Liver (tissue), 9 donors: ENCODE results near the gene PLIN1. TPM values are rescaled to one million over a fixed set of nuclear protein-coding genes. Genes with fewer than 3 reads are reported as not detected.
A peak's percentile ranks its signal among the peaks of the same experiment; 100 is the strongest.

Experiments
- DNase-seq: peaks from one replicate; pipeline ENCODE4 v3.0.0-alpha.2; 2017; ENCODE audit warnings: low spot score
- H3K27ac ChIP-seq, 2 donors: one replicate each; pipeline ENCODE4 v1.7.0; 2013; ENCODE audit warnings: inconsistent platforms in 2 of 2, low read length in 2 of 2, control low read depth in 1 of 2, low read depth in 1 of 2, mild to moderate bottlenecking in 1 of 2
- H3K27me3 ChIP-seq, 4 donors: one replicate each; pipeline versions ENCODE4 v1.6.1 to v1.7.0; 2013; ENCODE audit warnings: low read length in 3 of 4, inconsistent platforms in 1 of 4, mild to moderate bottlenecking in 1 of 4, moderate library complexity in 1 of 4; ENCODE audit not compliant: control insufficient read depth in 4 of 4, insufficient read depth in 4 of 4
- H3K36me3 ChIP-seq, 4 donors: one replicate each; pipeline versions ENCODE4 v1.6.1 to v1.7.0; 2013; ENCODE audit warnings: low read length in 3 of 4, mild to moderate bottlenecking in 3 of 4, low read depth in 1 of 4, moderate library complexity in 1 of 4; ENCODE audit not compliant: control insufficient read depth in 4 of 4, insufficient read depth in 3 of 4
- H3K4me1 ChIP-seq, 4 donors: one replicate each; pipeline versions ENCODE4 v1.6.1 to v1.7.0; 2013; ENCODE audit warnings: low read length in 3 of 4, mild to moderate bottlenecking in 3 of 4, moderate library complexity in 1 of 4; ENCODE audit not compliant: control insufficient read depth in 4 of 4, insufficient read depth in 4 of 4
- H3K4me3 ChIP-seq, 3 donors: one replicate each; pipeline versions ENCODE4 v1.6.1 to v1.7.0; 2013; ENCODE audit warnings: low read length in 3 of 3, control low read depth in 1 of 3, low read depth in 1 of 3, mild to moderate bottlenecking in 1 of 3
- H3K9ac ChIP-seq, 2 donors: one replicate each; pipeline ENCODE4 v1.7.0; 2013; ENCODE audit warnings: low read length in 2 of 2, mild to moderate bottlenecking in 2 of 2, moderate library complexity in 2 of 2, control low read depth in 1 of 2, low read depth in 1 of 2
- H3K9me3 ChIP-seq, 4 donors: one replicate each; pipeline versions ENCODE4 v1.6.1 to v1.7.0; 2013; ENCODE audit warnings: low read length in 3 of 4; ENCODE audit not compliant: control insufficient read depth in 4 of 4
- EGR1 ChIP-seq, 2 donors: IDR thresholded peaks; 2 replicates each; pipeline ENCODE4 v1.6.1; 2016 to 2018; ENCODE audit warnings: antibody characterized with exemption in 2 of 2, low read depth in 2 of 2
- FOXA1 ChIP-seq: IDR thresholded peaks from 2 replicates; pipeline ENCODE4 v1.6.1; 2016; ENCODE audit warnings: antibody characterized with exemption
- FOXA2 ChIP-seq: IDR thresholded peaks from 2 replicates; pipeline ENCODE4 v1.6.1; 2016; ENCODE audit warnings: antibody characterized with exemption
- GABPA ChIP-seq, 2 donors: IDR thresholded peaks in 1 of 2; conservative IDR thresholded peaks in 1 of 2; 2 replicates each; pipeline ENCODE4 v1.6.1; 2016; ENCODE audit warnings: antibody characterized with exemption in 2 of 2, mild to moderate bottlenecking in 1 of 2, moderate library complexity in 1 of 2
- MAX ChIP-seq: IDR thresholded peaks from 2 replicates; pipeline ENCODE4 v1.6.1; 2016; ENCODE audit warnings: antibody characterized with exemption
- NR2F2 ChIP-seq: IDR thresholded peaks from 2 replicates; pipeline ENCODE4 v1.6.1; 2016; ENCODE audit warnings: antibody characterized with exemption
- RAD21 ChIP-seq, 2 donors: IDR thresholded peaks; 2 replicates each; pipeline ENCODE4 v1.6.1; 2016; ENCODE audit warnings: antibody characterized with exemption in 2 of 2, mild to moderate bottlenecking in 2 of 2
- RXRA ChIP-seq, 2 donors: IDR thresholded peaks; 2 replicates each; pipeline ENCODE4 v1.6.1; 2017 to 2018; ENCODE audit warnings: antibody characterized with exemption in 2 of 2, mild to moderate bottlenecking in 1 of 2
- SP1 ChIP-seq: IDR thresholded peaks from 2 replicates; pipeline ENCODE4 v1.6.1; 2018; ENCODE audit warnings: antibody characterized with exemption, mild to moderate bottlenecking
- WGBS: extraction: QIAGEN DNeasy Blood & Tissue Kit; methylation state at CpG from one replicate; pipeline ENCODE4 v1.1.7; 2013; 5-methylcytosine and 5-hydroxymethylcytosine counted together
- polyA plus RNA-seq, 2 donors: library from polyadenylated mRNA; stranded (reverse) in 1 of 2; unstranded in 1 of 2; fragments of 200-250 nt in 1 of 2; fragments of >200 nt in 1 of 2; fragmentation: Nextera tagmentation in 1 of 2; extraction: Ambion mirVana in 1 of 2; gene quantifications; one replicate each; pipeline versions ENCODE4 v1.2.1 to v1.2.3, GENCODE V29; 2013 to 2015
- total RNA-seq, 2 donors: library from RNA; depleted of rRNA; stranded (reverse); fragments of >200 nt; gene quantifications; one replicate each; pipeline ENCODE4 v1.2.3, GENCODE V29; 2014
- TF ChIP-seq, protein P1 (sequence below): IDR thresholded peaks from 2 replicates; pipeline ENCODE4 v1.6.1; 2016; ENCODE audit warnings: antibody characterized with exemption, mild to moderate bottlenecking
- TF ChIP-seq, protein P2 (sequence below): fragments of 150-350 bp; IDR thresholded peaks from 2 replicates; pipeline ENCODE4 v1.5.1; 2017; ENCODE audit warnings: improper control_type of control experiment, low read depth, low read length; ENCODE audit not compliant: missing input control
- TF ChIP-seq, protein P3 (sequence below): IDR thresholded peaks from 2 replicates; pipeline ENCODE4 v1.6.1; 2016; ENCODE audit warnings: antibody characterized with exemption
- TF ChIP-seq, protein P4 (sequence below): IDR thresholded peaks from 2 replicates; pipeline ENCODE4 v1.6.1; 2016; ENCODE audit warnings: antibody characterized with exemption
- donor health status: healthy.
- donor health status: healthy.
- donor health status: healthy.
- donor health status: healthy.
- donor health status: healthy.

PLIN1 gene
- total and polyA plus RNA-seq, 4 donors, result 10.2 to 46.0 (median 13.3) TPM

- peak; percentile 24 for DNase-seq
Observed at GRCh38 chr15:89633585-89633984, 45.6 kb downstream of the PLIN1 start.

DNA sequence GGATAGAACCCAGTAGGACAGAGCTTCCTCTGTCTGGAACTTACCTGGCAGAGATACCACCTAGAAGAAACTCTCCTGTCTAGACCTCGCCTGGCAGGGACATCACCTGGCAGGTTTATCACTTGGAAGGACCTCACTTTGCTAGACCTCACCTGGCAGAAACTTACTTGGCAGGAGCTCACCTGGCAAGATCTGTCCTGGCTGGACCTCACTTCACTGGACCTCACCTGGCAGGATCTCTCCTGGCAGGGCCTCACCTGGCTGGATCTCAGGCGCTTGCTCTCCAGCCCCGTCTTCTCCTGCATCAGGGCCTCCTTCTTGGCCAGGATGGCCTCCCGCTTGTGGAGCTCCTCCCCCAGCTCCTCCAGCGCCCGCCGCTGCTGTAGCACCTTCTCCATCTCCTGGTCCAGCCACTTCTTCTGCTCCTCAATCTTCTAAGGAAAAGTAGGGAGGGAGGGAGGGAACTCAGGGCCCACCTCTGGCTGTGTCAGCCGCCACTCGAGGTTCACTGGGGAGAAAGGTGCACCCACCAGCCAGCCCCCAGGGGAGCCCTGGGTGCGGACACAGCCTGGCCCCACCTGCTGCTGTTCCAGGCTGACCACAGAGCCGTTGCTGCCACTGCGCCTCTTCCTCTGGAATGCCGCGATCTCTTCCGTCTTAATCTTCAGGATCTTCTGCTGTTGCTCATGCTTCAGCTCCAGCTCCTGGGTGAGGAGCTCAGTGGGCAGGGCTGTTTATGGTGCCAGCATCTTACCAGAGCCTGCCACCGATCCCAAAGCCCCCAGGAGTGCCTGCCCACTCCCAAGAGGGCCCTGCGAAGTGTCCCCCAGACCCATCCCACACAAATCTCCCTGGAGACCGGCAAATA, 46.4 kb downstream of the PLIN1 start:
- no peaks in the 10 kb centered on the region for H3K4me1 ChIP-seq
- no peak overlapping the region for H3K4me3 ChIP-seq
- peak; percentile 29 for DNase-seq
- H3K27me3 ChIP-seq, result no peaks in the 10 kb centered on the region
- 96% methylated on average over 18 of the region's 18 CpGs for WGBS
- H3K27ac ChIP-seq, result no peak overlapping the region
- no peak overlapping the region for H3K9ac ChIP-seq
- no peaks in the 10 kb centered on the region for H3K36me3 ChIP-seq
- no peaks in the 10 kb centered on the region for H3K9me3 ChIP-seq
- TF ChIP-seq, protein P1, sequence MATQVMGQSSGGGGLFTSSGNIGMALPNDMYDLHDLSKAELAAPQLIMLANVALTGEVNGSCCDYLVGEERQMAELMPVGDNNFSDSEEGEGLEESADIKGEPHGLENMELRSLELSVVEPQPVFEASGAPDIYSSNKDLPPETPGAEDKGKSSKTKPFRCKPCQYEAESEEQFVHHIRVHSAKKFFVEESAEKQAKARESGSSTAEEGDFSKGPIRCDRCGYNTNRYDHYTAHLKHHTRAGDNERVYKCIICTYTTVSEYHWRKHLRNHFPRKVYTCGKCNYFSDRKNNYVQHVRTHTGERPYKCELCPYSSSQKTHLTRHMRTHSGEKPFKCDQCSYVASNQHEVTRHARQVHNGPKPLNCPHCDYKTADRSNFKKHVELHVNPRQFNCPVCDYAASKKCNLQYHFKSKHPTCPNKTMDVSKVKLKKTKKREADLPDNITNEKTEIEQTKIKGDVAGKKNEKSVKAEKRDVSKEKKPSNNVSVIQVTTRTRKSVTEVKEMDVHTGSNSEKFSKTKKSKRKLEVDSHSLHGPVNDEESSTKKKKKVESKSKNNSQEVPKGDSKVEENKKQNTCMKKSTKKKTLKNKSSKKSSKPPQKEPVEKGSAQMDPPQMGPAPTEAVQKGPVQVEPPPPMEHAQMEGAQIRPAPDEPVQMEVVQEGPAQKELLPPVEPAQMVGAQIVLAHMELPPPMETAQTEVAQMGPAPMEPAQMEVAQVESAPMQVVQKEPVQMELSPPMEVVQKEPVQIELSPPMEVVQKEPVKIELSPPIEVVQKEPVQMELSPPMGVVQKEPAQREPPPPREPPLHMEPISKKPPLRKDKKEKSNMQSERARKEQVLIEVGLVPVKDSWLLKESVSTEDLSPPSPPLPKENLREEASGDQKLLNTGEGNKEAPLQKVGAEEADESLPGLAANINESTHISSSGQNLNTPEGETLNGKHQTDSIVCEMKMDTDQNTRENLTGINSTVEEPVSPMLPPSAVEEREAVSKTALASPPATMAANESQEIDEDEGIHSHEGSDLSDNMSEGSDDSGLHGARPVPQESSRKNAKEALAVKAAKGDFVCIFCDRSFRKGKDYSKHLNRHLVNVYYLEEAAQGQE, result no peak
- TF ChIP-seq, protein P2, sequence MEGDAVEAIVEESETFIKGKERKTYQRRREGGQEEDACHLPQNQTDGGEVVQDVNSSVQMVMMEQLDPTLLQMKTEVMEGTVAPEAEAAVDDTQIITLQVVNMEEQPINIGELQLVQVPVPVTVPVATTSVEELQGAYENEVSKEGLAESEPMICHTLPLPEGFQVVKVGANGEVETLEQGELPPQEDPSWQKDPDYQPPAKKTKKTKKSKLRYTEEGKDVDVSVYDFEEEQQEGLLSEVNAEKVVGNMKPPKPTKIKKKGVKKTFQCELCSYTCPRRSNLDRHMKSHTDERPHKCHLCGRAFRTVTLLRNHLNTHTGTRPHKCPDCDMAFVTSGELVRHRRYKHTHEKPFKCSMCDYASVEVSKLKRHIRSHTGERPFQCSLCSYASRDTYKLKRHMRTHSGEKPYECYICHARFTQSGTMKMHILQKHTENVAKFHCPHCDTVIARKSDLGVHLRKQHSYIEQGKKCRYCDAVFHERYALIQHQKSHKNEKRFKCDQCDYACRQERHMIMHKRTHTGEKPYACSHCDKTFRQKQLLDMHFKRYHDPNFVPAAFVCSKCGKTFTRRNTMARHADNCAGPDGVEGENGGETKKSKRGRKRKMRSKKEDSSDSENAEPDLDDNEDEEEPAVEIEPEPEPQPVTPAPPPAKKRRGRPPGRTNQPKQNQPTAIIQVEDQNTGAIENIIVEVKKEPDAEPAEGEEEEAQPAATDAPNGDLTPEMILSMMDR, result no peak
- TF ChIP-seq EGR1 (IDR thresholded peaks at IDR 0.05; ENCODE audit: low read depth in 2 of 2) (no peak), MAX (no peak)
- TF ChIP-seq, protein P3, sequence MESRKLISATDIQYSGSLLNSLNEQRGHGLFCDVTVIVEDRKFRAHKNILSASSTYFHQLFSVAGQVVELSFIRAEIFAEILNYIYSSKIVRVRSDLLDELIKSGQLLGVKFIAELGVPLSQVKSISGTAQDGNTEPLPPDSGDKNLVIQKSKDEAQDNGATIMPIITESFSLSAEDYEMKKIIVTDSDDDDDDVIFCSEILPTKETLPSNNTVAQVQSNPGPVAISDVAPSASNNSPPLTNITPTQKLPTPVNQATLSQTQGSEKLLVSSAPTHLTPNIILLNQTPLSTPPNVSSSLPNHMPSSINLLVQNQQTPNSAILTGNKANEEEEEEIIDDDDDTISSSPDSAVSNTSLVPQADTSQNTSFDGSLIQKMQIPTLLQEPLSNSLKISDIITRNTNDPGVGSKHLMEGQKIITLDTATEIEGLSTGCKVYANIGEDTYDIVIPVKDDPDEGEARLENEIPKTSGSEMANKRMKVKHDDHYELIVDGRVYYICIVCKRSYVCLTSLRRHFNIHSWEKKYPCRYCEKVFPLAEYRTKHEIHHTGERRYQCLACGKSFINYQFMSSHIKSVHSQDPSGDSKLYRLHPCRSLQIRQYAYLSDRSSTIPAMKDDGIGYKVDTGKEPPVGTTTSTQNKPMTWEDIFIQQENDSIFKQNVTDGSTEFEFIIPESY, result no peak

More at GRCh38 chr15:89633585-89633984, 45.6 kb downstream of the PLIN1 start:
- Histone ChIP-seq H3K4me1 (no peaks in the 10 kb centered on the region), H3K9ac (no peak overlapping the region), H3K27me3 (no peaks in the 10 kb centered on the region), H3K36me3 (no peaks in the 10 kb centered on the region), H3K4me3 (no peak overlapping the region), H3K9me3 (no peaks in the 10 kb centered on the region), H3K27ac (no peak overlapping the region)
- no peak for TF ChIP-seq GABPA (IDR thresholded peaks at IDR 0.05 in 1 of 2, conservative IDR thresholded peaks at IDR 0.05 in 1 of 2)
- TF ChIP-seq FOXA2, result no peak
- TF ChIP-seq EGR1 (IDR thresholded peaks at IDR 0.05; ENCODE audit: low read depth in 2 of 2), result no peak
- TF ChIP-seq, protein P3, result no peak
- no peak for TF ChIP-seq FOXA1
- TF ChIP-seq RAD21 (IDR thresholded peaks at IDR 0.05), result no peak
- TF ChIP-seq SP1, result no peak
- no peak for TF ChIP-seq NR2F2
- no peak for TF ChIP-seq RXRA (IDR thresholded peaks at IDR 0.05)
- TF ChIP-seq, protein P4, sequence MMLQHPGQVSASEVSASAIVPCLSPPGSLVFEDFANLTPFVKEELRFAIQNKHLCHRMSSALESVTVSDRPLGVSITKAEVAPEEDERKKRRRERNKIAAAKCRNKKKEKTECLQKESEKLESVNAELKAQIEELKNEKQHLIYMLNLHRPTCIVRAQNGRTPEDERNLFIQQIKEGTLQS, result no peak
- WGBS, result 94% methylated on average over 23 of the region's 23 CpGs
